HepG2 (cell line): Measurements from ENCODE around the gene FCHSD1. TPM values are rescaled to one million over a fixed set of nuclear protein-coding genes. Genes with fewer than 3 reads are reported as not detected.

Source experiments
- ATAC-seq: fragments of 200-7000 bp; cut with Tn5 transposase; 3 replicates; pipeline ENCODE4 v1.9.1; 2020; ENCODE audit warnings: mild to moderate bottlenecking, moderate library complexity
- BruUV-seq: library from RNA; stranded (reverse); fragments of 400-500 nt; replicated peaks from 2 replicates; lab custom pipeline; 2021; lab: Mats Ljungman, UMichigan
- CTCF ChIA-PET: fragments of 300-600 bp; formaldehyde crosslinking; extraction: SDS; loops from one replicate; lab custom pipeline; 2021; ENCODE audit warnings: low total read pairs, inconsistent platforms, low intra/inter-chr PET ratio; lab: Yijun Ruan, JAX
- POLR2A ChIA-PET: fragments of 350-600 bp; sonication (Branson Sonifier 250); formaldehyde crosslinking; loops from one replicate; lab custom pipeline; 2020; ENCODE audit warnings: antibody characterized with exemption, inconsistent platforms; lab: Yijun Ruan, JAX
- DNase-seq: peaks from one replicate; pipeline ENCODE4 v3.0.0-alpha.2; 2015; ENCODE audit warnings: low spot score
- FAIRE-seq: peaks from 3 replicates; lab custom pipeline; 2011; peaks lifted over from hg19 to GRCh38; lab: Jason Lieb, UNC
- H2AFZ ChIP-seq: one replicate; pipeline ENCODE4 v1.6.1; 2011; ENCODE audit warnings: low read length, inconsistent platforms
- H3K27ac ChIP-seq: fragments of 300-600 bp; 3 replicates; pipeline ENCODE4 v1.8.0; 2011; ENCODE audit warnings: mixed run types, mild to moderate bottlenecking, mixed read lengths, low read length, inconsistent platforms; ENCODE audit not compliant: insufficient read depth; ENCODE audit errors: extremely low read length
- H3K27me3 ChIP-seq, 2 experiments: fragments of 200-600 bp in 1 of 2; 2 replicates in 1 of 2; 3 replicates in 1 of 2; pipeline versions ENCODE4 v1.6.0 to v1.8.0; 2011; ENCODE audit warnings: low read length in 2 of 2, mild to moderate bottlenecking in 2 of 2, moderate library complexity in 2 of 2, inconsistent platforms in 1 of 2; ENCODE audit not compliant: insufficient read depth in 2 of 2, control insufficient read depth in 1 of 2
- H3K36me3 ChIP-seq, 2 experiments: fragments of 200-600 bp in 1 of 2; replicated peaks in 1 of 2; 2 replicates in 1 of 2; 3 replicates in 1 of 2; pipeline versions ENCODE4 v1.5.1 to v1.8.0; 2011; ENCODE audit warnings: low read length in 2 of 2, inconsistent platforms in 1 of 2; ENCODE audit not compliant: insufficient read depth in 2 of 2, control insufficient read depth in 1 of 2
- H3K4me1 ChIP-seq: 2 replicates; pipeline ENCODE4 v1.5.1; 2012; ENCODE audit warnings: low read length, inconsistent platforms; ENCODE audit not compliant: insufficient read depth
- H3K4me2 ChIP-seq: 2 replicates; pipeline ENCODE4 v1.6.0; 2011; ENCODE audit warnings: low read depth, low read length, inconsistent platforms
- H3K4me3 ChIP-seq, 3 experiments: fragments of 200-600 bp in 1 of 3; sonication (generic), shearing (Covaris generic) in 1 of 3; replicated peaks in 1 of 3; 2 replicates each; pipeline ENCODE4 v1.5.1; 2011 to 2016; ENCODE audit warnings: low read length in 3 of 3, inconsistent platforms in 2 of 3, low read depth in 2 of 3, mild to moderate bottlenecking in 2 of 3, control low read depth in 1 of 3, mixed read lengths in 1 of 3; ENCODE audit not compliant: insufficient read depth in 1 of 3
- H3K79me2 ChIP-seq: one replicate; pipeline ENCODE4 v1.6.1; 2011; ENCODE audit warnings: low read length, inconsistent platforms; ENCODE audit not compliant: insufficient read depth
- H3K9ac ChIP-seq: 2 replicates; pipeline ENCODE4 v1.6.0; 2011; ENCODE audit warnings: mild to moderate bottlenecking, low read depth, low read length, inconsistent platforms; ENCODE audit not compliant: insufficient read depth
- H3K9me3 ChIP-seq: 2 replicates; pipeline ENCODE4 v1.5.1; 2012; ENCODE audit warnings: mild to moderate bottlenecking, low read length
- H4K20me1 ChIP-seq: 2 replicates; pipeline ENCODE4 v1.6.0; 2011; ENCODE audit warnings: inconsistent platforms, mild to moderate bottlenecking, low read length, moderate library complexity; ENCODE audit not compliant: insufficient read depth
- MAF1 ChIP-seq: sonication (generic); formaldehyde crosslinking; IDR thresholded peaks from 2 replicates; pipeline ENCODE4 v1.5.0; 2020; ENCODE audit warnings: missing genetic modification reagents, borderline replicate concordance
- NRL ChIP-seq: sonication (generic); formaldehyde crosslinking; IDR thresholded peaks from 2 replicates; pipeline ENCODE4 v1.5.0; 2020; ENCODE audit warnings: missing genetic modification reagents, mild to moderate bottlenecking, moderate library complexity, borderline replicate concordance
- SMAD1 ChIP-seq: sonication (generic); formaldehyde crosslinking; IDR thresholded peaks from 2 replicates; pipeline ENCODE4 v1.4.0; 2020; ENCODE audit warnings: missing genetic modification reagents, low read depth, mild to moderate bottlenecking, borderline replicate concordance
- SMAD3 ChIP-seq: sonication (generic); formaldehyde crosslinking; IDR thresholded peaks from 2 replicates; pipeline ENCODE4 v1.4.0; 2020; ENCODE audit warnings: missing genetic modification reagents
- TAF1 ChIP-seq: sonication (generic); formaldehyde crosslinking; IDR thresholded peaks from 2 replicates; pipeline ENCODE4 v1.4.0; 2020; ENCODE audit warnings: missing genetic modification reagents
- ZFP90 ChIP-seq: sonication (generic); formaldehyde crosslinking; IDR thresholded peaks from 2 replicates; pipeline ENCODE4 v1.8.0; 2022; ENCODE audit warnings: missing genetic modification reagents, mild to moderate bottlenecking, inconsistent platforms, borderline replicate concordance
- ZMAT3 ChIP-seq: sonication (generic); formaldehyde crosslinking; conservative IDR thresholded peaks from 2 replicates; pipeline ENCODE4 v1.7.0; 2021; ENCODE audit warnings: missing genetic modification reagents
- WGBS: methylation state at CpG from one replicate; pipeline ENCODE4 v1.1.6; 2017; ENCODE audit warnings: low lambda C conversion rate; 5-methylcytosine and 5-hydroxymethylcytosine counted together
- in situ Hi-C: cut with HindIII; loops from 2 replicates; pipeline ENCODE4 v1.10.0; 2017; ENCODE audit warnings: low pct_unique_long_range_greater_than_20kb; ENCODE audit not compliant: extremely low pct_ligation_motif_present
- intact Hi-C: fragments of 100-400 bp; cut with micrococcal nuclease; formaldehyde crosslinking; loops from one replicate; pipeline ENCODE4 v1.10.0; 2022; ENCODE audit not compliant: unreplicated experiment
- polyA plus RNA-seq, 8 experiments: library from polyadenylated mRNA; depleted of rRNA in 3 of 8; stranded (reverse) in 7 of 8; unstranded in 1 of 8; fragments of >200 nt; fragmentation: Illumina TruSeq in 4 of 8; extraction: Trizol in 4 of 8; gene quantifications; 2 replicates each; pipeline versions ENCODE4 v1.2.1 to v1.2.3, GENCODE V29; 2011 to 2016; ENCODE audit warnings: low read depth in 4 of 8, missing spikeins in 1 of 8, mixed read lengths in 1 of 8; ENCODE audit not compliant: insufficient read depth in 1 of 8
- total RNA-seq, 5 experiments: library from RNA; depleted of rRNA; stranded (reverse); fragments of >200 nt; fragmentation: Illumina TruSeq; extraction: Trizol; gene quantifications; 2 replicates each; pipeline ENCODE4 v1.2.3, GENCODE V29; 2016; ENCODE audit warnings: low read depth in 1 of 5
- TF ChIP-seq, protein P1 (sequence below): sonication (generic); formaldehyde crosslinking; IDR thresholded peaks from 2 replicates; pipeline ENCODE4 v1.4.0; 2020; ENCODE audit warnings: missing genetic modification reagents
- TF ChIP-seq, protein P2 (sequence below): IDR thresholded peaks from 2 replicates; pipeline ENCODE4 v1.6.1; 2016; ENCODE audit warnings: mild to moderate bottlenecking, missing biosample characterization, missing genetic modification reagents
- TF ChIP-seq, protein P3 (sequence below): sonication (generic); formaldehyde crosslinking; IDR thresholded peaks from 2 replicates; pipeline ENCODE4 v1.5.0; 2020; ENCODE audit warnings: missing genetic modification reagents
- TF ChIP-seq, protein P4 (sequence below): sonication (generic); formaldehyde crosslinking; IDR thresholded peaks from 2 replicates; pipeline ENCODE4 v1.8.0; 2022; ENCODE audit warnings: low read depth, missing genetic modification reagents
- TF ChIP-seq, protein P5 (sequence below): sonication (generic); formaldehyde crosslinking; IDR thresholded peaks from 2 replicates; pipeline ENCODE4 v1.5.0; 2020; ENCODE audit warnings: missing genetic modification reagents
- TF ChIP-seq, protein P6 (sequence below): sonication (generic); formaldehyde crosslinking; IDR thresholded peaks from 2 replicates; pipeline ENCODE4 v1.5.0; 2020; ENCODE audit warnings: missing genetic modification reagents, mild to moderate bottlenecking, borderline replicate concordance

FCHSD1 gene
- total and polyA plus RNA-seq, 2 of the 13 experiments (the other 11 are each of a cell fraction or from before 2014, with no cell fraction given) = 5.5 to 15.4 TPM

DNA sequence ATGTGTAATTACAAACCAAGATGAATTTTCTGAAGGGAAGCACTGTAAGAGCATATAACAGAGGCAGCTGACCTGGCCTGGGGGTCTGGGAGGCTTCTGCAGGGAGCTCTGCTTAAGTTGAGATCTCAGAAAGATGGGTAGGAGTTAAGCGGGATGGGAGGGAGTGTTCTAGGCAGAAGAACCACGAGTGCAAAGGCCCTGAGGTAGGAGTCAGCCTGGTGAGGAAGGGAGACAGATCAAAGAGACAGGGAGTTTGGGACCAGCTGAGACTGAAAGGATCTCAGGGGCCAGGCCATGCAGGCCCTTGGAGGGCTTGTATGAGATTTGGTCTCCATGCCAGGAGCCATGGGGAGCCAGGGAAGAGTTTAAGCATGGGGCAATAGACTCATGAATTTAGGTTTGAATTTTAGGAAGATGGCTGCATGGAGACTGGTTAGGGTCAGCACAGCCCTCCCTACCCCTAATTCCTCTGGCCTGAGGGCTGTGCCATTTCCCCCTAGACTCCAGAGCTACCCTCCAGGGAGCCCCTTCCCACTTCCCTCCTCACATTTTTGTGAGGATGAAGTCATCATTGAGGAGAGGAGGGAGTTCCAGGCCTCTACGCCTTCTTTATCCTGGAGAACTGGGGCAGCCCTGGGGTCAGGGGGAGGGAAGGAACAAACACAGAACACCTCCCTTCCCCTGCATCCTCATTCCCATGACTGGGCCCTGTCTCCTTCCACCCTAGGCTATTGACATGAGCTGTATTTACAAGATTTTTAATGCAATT, 35.6 kb upstream of the FCHSD1 start:
- CTCF ChIA-PET = no interaction called here
- Histone ChIP-seq H3K9ac (no peak overlapping the region), H3K4me2 (no peak overlapping the region), H2AFZ (no peak overlapping the region), H3K79me2 (no peaks in the 10 kb centered on the region), H3K9me3 (no peaks in the 10 kb centered on the region), H3K27ac (no peak overlapping the region), H3K4me3 (no peak overlapping the region), H3K36me3 (no peaks in the 10 kb centered on the region), H3K27me3 (peaks cover 2 to 26% of the 10 kb centered on the region in 2 experiments), H4K20me1 (no peaks in the 10 kb centered on the region), H3K4me1 (peaks cover 6% of the 10 kb centered on the region)
- 17% methylated on average over 3 of the region's 3 CpGs for WGBS
- no TSS peak for BruUV-seq
- POLR2A ChIA-PET = no interaction called here
- no peak for ATAC-seq
- DNase-seq = no peak
- FAIRE-seq = no peak
- intact Hi-C loops = no loop called here
- in situ Hi-C loops = loop anchor here (5.0 to 25.0 kb wide), 2 partner anchors 270 to 450 kb away; partner anchors contain the start of gene PCDH12
- TF ChIP-seq, protein P1, sequence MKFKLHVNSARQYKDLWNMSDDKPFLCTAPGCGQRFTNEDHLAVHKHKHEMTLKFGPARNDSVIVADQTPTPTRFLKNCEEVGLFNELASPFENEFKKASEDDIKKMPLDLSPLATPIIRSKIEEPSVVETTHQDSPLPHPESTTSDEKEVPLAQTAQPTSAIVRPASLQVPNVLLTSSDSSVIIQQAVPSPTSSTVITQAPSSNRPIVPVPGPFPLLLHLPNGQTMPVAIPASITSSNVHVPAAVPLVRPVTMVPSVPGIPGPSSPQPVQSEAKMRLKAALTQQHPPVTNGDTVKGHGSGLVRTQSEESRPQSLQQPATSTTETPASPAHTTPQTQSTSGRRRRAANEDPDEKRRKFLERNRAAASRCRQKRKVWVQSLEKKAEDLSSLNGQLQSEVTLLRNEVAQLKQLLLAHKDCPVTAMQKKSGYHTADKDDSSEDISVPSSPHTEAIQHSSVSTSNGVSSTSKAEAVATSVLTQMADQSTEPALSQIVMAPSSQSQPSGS (CRISPR knock-in tag) = no peak
- TF ChIP-seq, protein P2, sequence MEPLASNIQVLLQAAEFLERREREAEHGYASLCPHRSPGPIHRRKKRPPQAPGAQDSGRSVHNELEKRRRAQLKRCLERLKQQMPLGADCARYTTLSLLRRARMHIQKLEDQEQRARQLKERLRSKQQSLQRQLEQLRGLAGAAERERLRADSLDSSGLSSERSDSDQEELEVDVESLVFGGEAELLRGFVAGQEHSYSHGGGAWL (CRISPR knock-in tag) = no peak
- TF ChIP-seq MAF1 (CRISPR knock-in tag) (no peak), ZMAT3 (CRISPR knock-in tag) (no peak), SMAD1 (CRISPR knock-in tag) (no peak), ZFP90 (CRISPR knock-in tag) (no peak), SMAD3 (no peak), TAF1 (CRISPR knock-in tag) (no peak), NRL (CRISPR knock-in tag) (no peak)
- TF ChIP-seq, protein P3, sequence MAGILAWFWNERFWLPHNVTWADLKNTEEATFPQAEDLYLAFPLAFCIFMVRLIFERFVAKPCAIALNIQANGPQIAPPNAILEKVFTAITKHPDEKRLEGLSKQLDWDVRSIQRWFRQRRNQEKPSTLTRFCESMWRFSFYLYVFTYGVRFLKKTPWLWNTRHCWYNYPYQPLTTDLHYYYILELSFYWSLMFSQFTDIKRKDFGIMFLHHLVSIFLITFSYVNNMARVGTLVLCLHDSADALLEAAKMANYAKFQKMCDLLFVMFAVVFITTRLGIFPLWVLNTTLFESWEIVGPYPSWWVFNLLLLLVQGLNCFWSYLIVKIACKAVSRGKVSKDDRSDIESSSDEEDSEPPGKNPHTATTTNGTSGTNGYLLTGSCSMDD (CRISPR knock-in tag) = no peak
- TF ChIP-seq, protein P4, sequence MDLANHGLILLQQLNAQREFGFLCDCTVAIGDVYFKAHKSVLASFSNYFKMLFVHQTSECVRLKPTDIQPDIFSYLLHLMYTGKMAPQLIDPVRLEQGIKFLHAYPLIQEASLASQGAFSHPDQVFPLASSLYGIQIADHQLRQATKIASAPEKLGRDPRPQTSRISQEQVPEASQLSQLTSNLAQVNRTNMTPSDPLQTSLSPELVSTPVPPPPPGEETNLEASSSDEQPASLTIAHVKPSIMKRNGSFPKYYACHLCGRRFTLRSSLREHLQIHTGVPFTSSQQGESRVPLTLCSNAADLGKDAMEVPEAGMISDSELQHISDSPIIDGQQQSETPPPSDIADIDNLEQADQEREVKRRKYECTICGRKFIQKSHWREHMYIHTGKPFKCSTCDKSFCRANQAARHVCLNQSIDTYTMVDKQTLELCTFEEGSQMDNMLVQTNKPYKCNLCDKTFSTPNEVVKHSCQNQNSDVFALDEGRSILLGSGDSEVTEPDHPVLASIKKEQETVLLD (CRISPR knock-in tag) = no peak
- TF ChIP-seq, protein P5, sequence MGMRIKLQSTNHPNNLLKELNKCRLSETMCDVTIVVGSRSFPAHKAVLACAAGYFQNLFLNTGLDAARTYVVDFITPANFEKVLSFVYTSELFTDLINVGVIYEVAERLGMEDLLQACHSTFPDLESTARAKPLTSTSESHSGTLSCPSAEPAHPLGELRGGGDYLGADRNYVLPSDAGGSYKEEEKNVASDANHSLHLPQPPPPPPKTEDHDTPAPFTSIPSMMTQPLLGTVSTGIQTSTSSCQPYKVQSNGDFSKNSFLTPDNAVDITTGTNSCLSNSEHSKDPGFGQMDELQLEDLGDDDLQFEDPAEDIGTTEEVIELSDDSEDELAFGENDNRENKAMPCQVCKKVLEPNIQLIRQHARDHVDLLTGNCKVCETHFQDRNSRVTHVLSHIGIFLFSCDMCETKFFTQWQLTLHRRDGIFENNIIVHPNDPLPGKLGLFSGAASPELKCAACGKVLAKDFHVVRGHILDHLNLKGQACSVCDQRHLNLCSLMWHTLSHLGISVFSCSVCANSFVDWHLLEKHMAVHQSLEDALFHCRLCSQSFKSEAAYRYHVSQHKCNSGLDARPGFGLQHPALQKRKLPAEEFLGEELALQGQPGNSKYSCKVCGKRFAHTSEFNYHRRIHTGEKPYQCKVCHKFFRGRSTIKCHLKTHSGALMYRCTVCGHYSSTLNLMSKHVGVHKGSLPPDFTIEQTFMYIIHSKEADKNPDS = no peak
- TF ChIP-seq, protein P6, sequence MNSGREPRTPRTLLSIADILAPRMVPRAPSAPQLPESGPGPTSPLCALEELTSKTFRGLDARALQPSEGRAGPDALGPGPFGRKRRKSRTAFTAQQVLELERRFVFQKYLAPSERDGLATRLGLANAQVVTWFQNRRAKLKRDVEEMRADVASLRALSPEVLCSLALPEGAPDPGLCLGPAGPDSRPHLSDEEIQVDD (CRISPR knock-in tag) = no peak
